ENCODE measurements around the gene TMEM200C.

- TF ChIP-seq CTCF (IDR thresholded peaks at IDR 0.05) (no peak), POLR2A (IDR thresholded peaks at IDR 0.05) (no peak)
Measured at GRCh38 chr18:5930789-5931188, 35.5 kb upstream of the TMEM200C start.

Measured in Peyer's patch (tissue), 4 donors.